Dermis microvascular lymphatic vessel endothelial cell (primary cell): ENCODE results near the gene SH3RF3. TPM values are rescaled to one million over a fixed set of nuclear protein-coding genes. Genes with fewer than 3 reads are reported as not detected.
A peak's percentile ranks its signal among the peaks of the same experiment; 100 is the strongest.

ENCODE experiments used
- DNase-seq, 2 donors: peaks; one replicate each; pipeline versions ENCODE4 v3.0.0 to v3.0.0-alpha.2; 2010; ENCODE audit warnings: low read depth in 2 of 2
- total RNA-seq: library from RNA; depleted of rRNA; stranded (reverse); fragments of >200 nt; gene quantifications from 2 replicates; pipeline ENCODE4 v1.2.1, GENCODE V29; 2014

The SH3RF3 gene
- total RNA-seq, 1 donor from 2014 or later, result 4.5 TPM

- DNase-seq, result no peak
These were observed 278.5 kb downstream of the SH3RF3 start for GRCh38 chr2:109407276-109408042.

- DNase-seq, result no peak
These were observed 279.0 kb downstream of the SH3RF3 start for GRCh38 chr2:109408043-109408335.

GRCh38 chr2:109409321-109410038 is 280.5 kb downstream of the SH3RF3 start:
- DNase-seq, result no peak

GRCh38 chr2:109410039-109410815 is 281.2 kb downstream of the SH3RF3 start:
- DNase-seq, result no peak

- DNase-seq, result no peak
These were observed 282.8 kb downstream of the SH3RF3 start for GRCh38 chr2:109411640-109412325.

GRCh38 chr2:109415581-109416013 is 286.6 kb downstream of the SH3RF3 start:
- no peak for DNase-seq

- DNase-seq, result no peak
These were observed 288.8 kb downstream of the SH3RF3 start for GRCh38 chr2:109417701-109418335.

- no peak for DNase-seq
These were observed 289.7 kb downstream of the SH3RF3 start for GRCh38 chr2:109418716-109419115.

GRCh38 chr2:109419171-109419756 is 290.3 kb downstream of the SH3RF3 start:
- DNase-seq, result no peak

GRCh38 chr2:109419960-109420370 is 291.0 kb downstream of the SH3RF3 start:
- DNase-seq, result peak in 1 of 2 donors; percentile 36

GRCh38 chr2:109421101-109421500 is 292.1 kb downstream of the SH3RF3 start:
- DNase-seq, result no peak

GRCh38 chr2:109421642-109422041 is 292.6 kb downstream of the SH3RF3 start:
- DNase-seq, result no peak

- DNase-seq, result no peak
These were observed 293.2 kb downstream of the SH3RF3 start for GRCh38 chr2:109422071-109422757.

- no peak for DNase-seq
These were observed 293.9 kb downstream of the SH3RF3 start for GRCh38 chr2:109422758-109423500.

GRCh38 chr2:109423556-109424359 is 294.8 kb downstream of the SH3RF3 start:
- DNase-seq, result peak in 1 of 2 donors; percentile 3

GRCh38 chr2:109425411-109425810 is 296.4 kb downstream of the SH3RF3 start:
- DNase-seq, result no peak

GRCh38 chr2:109427661-109428091 is 298.7 kb downstream of the SH3RF3 start:
- no peak for DNase-seq

GRCh38 chr2:109428281-109428680 is 299.3 kb downstream of the SH3RF3 start:
- no peak for DNase-seq
